GM23248 (cell line): ENCODE measurements around the gene PPP6R3.

ENCODE experiments used
- EZH2 ChIP-seq: fragments of 200-600 bp; sonication (generic); IDR thresholded peaks from 2 replicates; pipeline ENCODE4 v1.6.1; 2018; ENCODE audit warnings: antibody characterized with exemption, mild to moderate bottlenecking; ENCODE audit not compliant: insufficient read depth, poor library complexity, severe bottlenecking
- EZH2phosphoT487 ChIP-seq: fragments of 200-600 bp; sonication (generic); IDR thresholded peaks from 2 replicates; pipeline ENCODE4 v1.6.1; 2018; ENCODE audit warnings: antibody characterized with exemption, moderate library complexity, mild to moderate bottlenecking, low read depth; ENCODE audit not compliant: insufficient read depth

- no peak for TF ChIP-seq EZH2
- no peak for TF ChIP-seq EZH2phosphoT487
Measured at GRCh38 chr11:68609761-68610160, 149.2 kb downstream of the PPP6R3 start.
